HEK293 (cell line): Measurements from ENCODE around the gene PTGIR.

Experiments
- CTCF ChIP-seq: fragments of 450-650 bp; formaldehyde crosslinking; IDR thresholded peaks from 2 replicates; pipeline ENCODE4 v1.5.1; 2016; ENCODE audit warnings: missing biosample characterization, missing genetic modification characterization
- GFI1B ChIP-seq: fragments of 450-650 bp; formaldehyde crosslinking; IDR thresholded peaks from 2 replicates; pipeline ENCODE4 v1.5.1; 2016; ENCODE audit warnings: missing biosample characterization, missing genetic modification characterization
- MZF1 ChIP-seq: fragments of 450-650 bp; formaldehyde crosslinking; IDR thresholded peaks from 2 replicates; pipeline ENCODE4 v1.5.1; 2017; ENCODE audit warnings: missing biosample characterization, missing genetic modification characterization, borderline replicate concordance
- ZNF37A ChIP-seq: fragments of 450-650 bp; IDR thresholded peaks from 2 replicates; pipeline ENCODE4 v1.5.1; 2018; ENCODE audit warnings: missing biosample characterization, missing genetic modification characterization
- ZNF660 ChIP-seq: fragments of 450-650 bp; IDR thresholded peaks from 2 replicates; pipeline ENCODE4 v1.5.1; 2018; ENCODE audit warnings: missing biosample characterization, mild to moderate bottlenecking, missing genetic modification characterization

- TF ChIP-seq CTCF (tag by site-specific recombination) = no peak
- TF ChIP-seq ZNF37A (tag by site-specific recombination) = no peak
- no peak for TF ChIP-seq ZNF660 (tag by site-specific recombination)
- no peak for TF ChIP-seq MZF1 (tag by site-specific recombination)
- TF ChIP-seq GFI1B (tag by site-specific recombination) = no peak
These were observed 44.6 kb downstream of the PTGIR start for GRCh38 chr19:46580247-46580646.
